Psoas muscle (tissue), 8 donors: Measurements from ENCODE around the gene SNX2. TPM values are rescaled to one million over a fixed set of nuclear protein-coding genes. Genes with fewer than 3 reads are reported as not detected.

Experiments
- ATAC-seq, 4 donors: fragments of 200-7000 bp; cut with Tn5 transposase; one replicate each; pipeline ENCODE4 v1.9.1; 2020; ENCODE audit warnings: moderate library complexity in 3 of 4, mild to moderate bottlenecking in 2 of 4
- DNase-seq, 2 donors: peaks; one replicate each; pipeline ENCODE4 v3.0.0-alpha.2; 2020
- H3K27ac ChIP-seq: fragments of 200-600 bp; one replicate; pipeline ENCODE4 v1.8.0; 2022
- H3K27me3 ChIP-seq, 3 donors: fragments of 200-600 bp in 1 of 3; one replicate each; pipeline versions ENCODE4 v1.6.1 to v1.8.0; 2013 to 2022; ENCODE audit warnings: low read length in 2 of 3, mild to moderate bottlenecking in 2 of 3, moderate library complexity in 1 of 3; ENCODE audit not compliant: insufficient read depth in 3 of 3
- H3K36me3 ChIP-seq, 2 donors: fragments of 200-600 bp in 1 of 2; one replicate each; pipeline versions ENCODE4 v1.6.1 to v1.8.0; 2013 to 2022; ENCODE audit warnings: low read depth in 1 of 2, mild to moderate bottlenecking in 1 of 2, moderate library complexity in 1 of 2; ENCODE audit not compliant: insufficient read depth in 1 of 2
- H3K4me1 ChIP-seq: fragments of 200-600 bp; one replicate; pipeline ENCODE4 v1.8.0; 2022
- H3K4me3 ChIP-seq: fragments of 200-600 bp; one replicate; pipeline ENCODE4 v1.8.0; 2022; ENCODE audit warnings: mild to moderate bottlenecking
- H3K9me3 ChIP-seq: fragments of 200-600 bp; one replicate; pipeline ENCODE4 v1.8.0; 2022
- CTCF ChIP-seq: fragments of 200-600 bp; IDR thresholded peaks from one replicate; pipeline ENCODE4 v1.8.0; 2022; ENCODE audit warnings: antibody characterized with exemption
- WGBS, 3 donors: extraction: QIAGEN DNeasy Blood & Tissue Kit; methylation state at CpG; one replicate each; pipeline versions ENCODE4 v1.1.6 to v1.1.7; 2013; 5-methylcytosine and 5-hydroxymethylcytosine counted together
- intact Hi-C, 2 donors: fragments of 100-400 bp; cut with DNase I; formaldehyde crosslinking; loops; one replicate each; pipeline versions ENCODE4 v1.11.0 to v1.14.2; 2022
- polyA plus RNA-seq, 3 donors: library from polyadenylated mRNA; stranded (reverse); fragments of 200-250 nt; gene quantifications; one replicate each; pipeline ENCODE4 v1.2.3, GENCODE V29; 2013
- total RNA-seq, 4 donors: library from RNA; stranded (reverse); fragmentation: NEBNext Ultra II Directional in 2 of 4; extraction: Animal tissue kit (Norgen Biotek cat#: 25700) in 2 of 4; gene quantifications; one replicate each; pipeline versions ENCODE4 v1.2.1 to v1.2.4, GENCODE V29; 2021 to 2023
- donor health status: healthy with polysubstance abuse.
- donor health status: DM: no; HTN: no; CAD: no; lungs with moderate emphysema.
- donor health status: Bipolar disorder and iron deficiency.
- donor health status: healthy.
- donor health status: DM: yes; HTN: yes; CAD: no.
- donor health status: DM: no; HTN: no; CAD: no.
- donor health status: DM: no; HTN: no; CAD: no.
- donor health status: DM: yes; HTN: yes; CAD: no.

Gene SNX2
- total and polyA plus RNA-seq, 7 donors, result 23.2 to 45.3 (median 35.3) TPM

- Histone ChIP-seq H3K4me1 (peaks cover 13% of the 10 kb centered on the region), H3K4me3 (no peak overlapping the region), H3K9me3 (no peaks in the 10 kb centered on the region), H3K36me3 (no peaks in the 10 kb centered on the region), H3K27ac (no peak overlapping the region), H3K27me3 (no peaks in the 10 kb centered on the region)
- TF ChIP-seq CTCF, result no peak
- intact Hi-C loops, result loop anchor here (5.0 to 10.0 kb wide), 2 partner anchors 243 to 580 kb away; partner anchors contain the start of genes CEP120 (in 1 of the 2) and PRDM6 (in 1 of the 2)
- no peak for ATAC-seq
- whole genome bisulfite sequencing, 3 donors, result 95 to 97% (median 97%) methylated on average over 6 of the region's 6 CpGs
- DNase-seq, result no peak
Observed at GRCh38 chr5:122842016-122842580, 67.2 kb downstream of the SNX2 start.

- intact Hi-C loops, result loop anchor here (2.0 to 10.0 kb wide), 4 partner anchors 70 to 578 kb away; partner anchors contain the start of genes CEP120 (in 1 of the 2), PPIC (in 1 of the 2), PRDM6 (in 1 of the 2) and SNX2 (in 1 of the 2)
- no peak for TF ChIP-seq CTCF
- Histone ChIP-seq H3K36me3 (no peaks in the 10 kb centered on the region), H3K27ac (peak overlapping the region; percentile 83), H3K9me3 (no peaks in the 10 kb centered on the region), H3K27me3 (no peaks in the 10 kb centered on the region), H3K4me1 (peaks cover 13% of the 10 kb centered on the region), H3K4me3 (peak overlapping the region; percentile 98)
- WGBS, 3 donors, result 42 to 49% (median 45%) methylated on average over 22 of the region's 22 CpGs
- ATAC-seq (peak in 1 of 4 donors; percentile 14), DNase-seq (no peak)
Observed at GRCh38 chr5:122844136-122844909, 69.4 kb downstream of the SNX2 start.

GRCh38 chr5:122844910-122845228 lies 70.0 kb downstream of the SNX2 start:
- H3K27me3 ChIP-seq, result no peaks in the 10 kb centered on the region
- H3K36me3 ChIP-seq, result no peaks in the 10 kb centered on the region
- TF ChIP-seq CTCF, result no peak
- DNase-seq (no peak), ATAC-seq (peak; percentile 3 to 47 (median 22))
- intact Hi-C loops, result loop anchor here (2.0 to 10.0 kb wide), 4 partner anchors 70 to 577 kb away; partner anchors contain the start of genes CEP120 (in 1 of the 2), PPIC (in 1 of the 2), PRDM6 (in 1 of the 2) and SNX2 (in 1 of the 2)
- peaks cover 13% of the 10 kb centered on the region for H3K4me1 ChIP-seq
- no peaks in the 10 kb centered on the region for H3K9me3 ChIP-seq
- peak overlapping the region; percentile 98 for H3K4me3 ChIP-seq
- peak overlapping the region; percentile 83 for H3K27ac ChIP-seq
- 0 to 6% (median 1%) methylated on average over 16 of the region's 16 CpGs for WGBS, 3 donors

- Histone ChIP-seq H3K36me3 (no peaks in the 10 kb centered on the region), H3K4me1 (peaks cover 13% of the 10 kb centered on the region), H3K27me3 (no peaks in the 10 kb centered on the region), H3K27ac (peak within 1 kb of the TSS; percentile 83), H3K4me3 (peak within 1 kb of the TSS; percentile 98), H3K9me3 (no peaks in the 10 kb centered on the region)
- intact Hi-C loops, result loop anchor here in 1 of 2 donors (2.0 to 10.0 kb wide), 3 partner anchors 71 to 239 kb away; partner anchors contain the start of genes PPIC, PRDM6 and SNX2
- ATAC-seq (peak; percentile 85 to 93 (median 92)), DNase-seq (peak; percentile 87 to 92)
- TF ChIP-seq CTCF, result no peak
- WGBS, 3 donors, result 0 to 1% (median 0%) methylated on average over 60 to 92 of the region's 92 CpGs
Observed at GRCh38 chr5:122845229-122846050, 70.6 kb downstream of the SNX2 start, which contains the start of gene SNX24. TSS of gene SNX24 (plus strand) at chr5:122845613. CDS start at chr5:122845634, 21 bp downstream.
